Measurements from ENCODE around the gene LRIT3. TPM values are rescaled to one million over a fixed set of nuclear protein-coding genes. Genes with fewer than 3 reads are reported as not detected.
"Not testable (repeated sequence)": the region's sequence is repeated elsewhere in the genome, so short reads cannot be mapped to it uniquely, and the experiment has no call there.

LRIT3 gene
- total RNA-seq, 1 donor from 2014 or later: 0.07 TPM

- Mint-ChIP-seq H3K27ac (ENCODE audit: unreplicated experiment) (no peak overlapping the region), H3K4me1 (ENCODE audit: low read depth) (no peaks in the 10 kb centered on the region)
Observed at GRCh38 chr4:109848501-109848900, 594 bp downstream of the LRIT3 start.

GRCh38 chr4:109850601-109851000 lies 2.7 kb downstream of the LRIT3 start:
- Mint-ChIP-seq H3K27me3 (ENCODE audit: low read depth) (peaks cover 9% of the 10 kb centered on the region), H3K4me3 (ENCODE audit: unreplicated experiment) (no peak overlapping the region), H3K27ac (ENCODE audit: unreplicated experiment) (no peak overlapping the region), H3K36me3 (ENCODE audit: low read depth) (no peaks in the 10 kb centered on the region), H3K9me3 (ENCODE audit: low read depth) (peaks cover 2% of the 10 kb centered on the region), H3K4me1 (ENCODE audit: low read depth) (no peaks in the 10 kb centered on the region)
- no peak for DNase-seq (ENCODE audit: low spot score)
- TF ChIP-seq CTCF (IDR thresholded peaks at IDR 0.05): no peak

More at GRCh38 chr4:109848501-109848900, 594 bp downstream of the LRIT3 start:
- H3K9me3 Mint-ChIP-seq (ENCODE audit: low read depth): no peaks in the 10 kb centered on the region
- no peaks in the 10 kb centered on the region for H3K36me3 Mint-ChIP-seq (ENCODE audit: low read depth)
- H3K27me3 Mint-ChIP-seq (ENCODE audit: low read depth): peaks cover 6% of the 10 kb centered on the region
- DNase-seq (ENCODE audit: low spot score): no peak
- no peak overlapping the region for H3K4me3 Mint-ChIP-seq (ENCODE audit: unreplicated experiment)
- no peak for TF ChIP-seq CTCF (IDR thresholded peaks at IDR 0.05)

GRCh38 chr4:109859426-109860300 lies 11.8 kb downstream of the LRIT3 start:
- H3K36me3 Mint-ChIP-seq (ENCODE audit: low read depth); H3K27me3 Mint-ChIP-seq (ENCODE audit: low read depth); H3K4me3 Mint-ChIP-seq (ENCODE audit: unreplicated experiment); DNase-seq (ENCODE audit: low spot score); H3K4me1 Mint-ChIP-seq (ENCODE audit: low read depth); H3K27ac Mint-ChIP-seq (ENCODE audit: unreplicated experiment): not testable (repeated sequence)
- H3K9me3 Mint-ChIP-seq (ENCODE audit: low read depth): peaks cover 35% of the 10 kb centered on the region

- no peak for TF ChIP-seq CTCF (IDR thresholded peaks at IDR 0.05)
- peaks cover 7% of the 10 kb centered on the region for H3K36me3 Mint-ChIP-seq (ENCODE audit: low read depth)
- H3K4me3 Mint-ChIP-seq (ENCODE audit: unreplicated experiment): no peak overlapping the region
- H3K27me3 Mint-ChIP-seq (ENCODE audit: low read depth): no peaks in the 10 kb centered on the region
- DNase-seq (ENCODE audit: low spot score): no peak
- H3K4me1 Mint-ChIP-seq (ENCODE audit: low read depth): no peaks in the 10 kb centered on the region
- H3K27ac Mint-ChIP-seq (ENCODE audit: unreplicated experiment): no peak overlapping the region
- H3K9me3 Mint-ChIP-seq (ENCODE audit: low read depth): peaks cover 28% of the 10 kb centered on the region
Observed at GRCh38 chr4:109861271-109861670, 13.4 kb downstream of the LRIT3 start.

GRCh38 chr4:109861916-109862511 lies 14.1 kb downstream of the LRIT3 start:
- Mint-ChIP-seq H3K9me3 (ENCODE audit: low read depth) (peaks cover 28% of the 10 kb centered on the region), H3K27ac (ENCODE audit: unreplicated experiment) (no peak overlapping the region), H3K27me3 (ENCODE audit: low read depth) (no peaks in the 10 kb centered on the region), H3K36me3 (ENCODE audit: low read depth) (peaks cover 7% of the 10 kb centered on the region), H3K4me1 (ENCODE audit: low read depth) (no peaks in the 10 kb centered on the region), H3K4me3 (ENCODE audit: unreplicated experiment) (no peak overlapping the region)
- no peak for TF ChIP-seq CTCF (IDR thresholded peaks at IDR 0.05)
- no peak for DNase-seq (ENCODE audit: low spot score)

All from chondrocyte (in vitro differentiated cells).